Measurements from ENCODE around the gene NAA50. TPM values are rescaled to one million over a fixed set of nuclear protein-coding genes. Genes with fewer than 3 reads are reported as not detected.

The NAA50 gene
- total and polyA plus RNA-seq, 2 of the 13 experiments (the other 11 are each of a cell fraction or from before 2014, with no cell fraction given) = 30.2 to 233 TPM

- TF ChIP-seq PLRG1 (conservative IDR thresholded peaks at IDR 0.05) (no peak), ZNF234 (CRISPR knock-in tag; conservative IDR thresholded peaks at IDR 0.05) (no peak), PHF20 (CRISPR knock-in tag; IDR thresholded peaks at IDR 0.05) (peak; percentile 22; the same call in 1 of the 2 replicates), UBTF (CRISPR knock-in tag; IDR thresholded peaks at IDR 0.05) (0 out of 2 replicates have a peak, but pooled peaks have one; percentile 26), SIN3B (IDR thresholded peaks at IDR 0.05; ENCODE audit: low read length) (peak; percentile 6; the same call in 1 of the 2 replicates), FOXA3 (CRISPR knock-in tag; IDR thresholded peaks at IDR 0.05) (no peak), ZNF550 (CRISPR knock-in tag; IDR thresholded peaks at IDR 0.05; ENCODE audit: borderline replicate concordance) (no peak), ZNF652 (CRISPR knock-in tag; IDR thresholded peaks at IDR 0.05; ENCODE audit: borderline replicate concordance, low read depth) (peak; percentile 43; the same call in 1 of the 2 replicates), MZF1 (CRISPR knock-in tag; IDR thresholded peaks at IDR 0.05; ENCODE audit: borderline replicate concordance) (peak; percentile 90; the same call in 1 of the 2 replicates), SMAD1 (CRISPR knock-in tag; IDR thresholded peaks at IDR 0.05; ENCODE audit: borderline replicate concordance, low read depth) (no peak), YY1 (IDR thresholded peaks at IDR 0.05; ENCODE audit: insufficient read depth, insufficient replicate concordance, low read depth, low read length) (peak; percentile 67), ZNF225 (CRISPR knock-in tag; IDR thresholded peaks at IDR 0.05) (0 out of 2 replicates have a peak, but pooled peaks have one; percentile 46), FIP1L1 (IDR thresholded peaks at IDR 0.05; ENCODE audit: borderline replicate concordance, insufficient read depth, low read depth, low read length) (no peak)
Observed at GRCh38 chr3:113747283-113748046, 1.4 kb upstream of the NAA50 start (continued).

Measured in HepG2 (cell line).